NCI-H128 (cell line): ENCODE results near the gene COMMD6.
"Not testable (repeated sequence)": the region's sequence is repeated elsewhere in the genome, so short reads cannot be mapped to it uniquely, and the experiment has no call there.

Experiments used
- DNase-seq: peaks from one replicate; lab custom pipeline; 2025; ENCODE audit not compliant: unreplicated experiment; lab: John Stamatoyannopoulos, UW

Gene COMMD6

DNA sequence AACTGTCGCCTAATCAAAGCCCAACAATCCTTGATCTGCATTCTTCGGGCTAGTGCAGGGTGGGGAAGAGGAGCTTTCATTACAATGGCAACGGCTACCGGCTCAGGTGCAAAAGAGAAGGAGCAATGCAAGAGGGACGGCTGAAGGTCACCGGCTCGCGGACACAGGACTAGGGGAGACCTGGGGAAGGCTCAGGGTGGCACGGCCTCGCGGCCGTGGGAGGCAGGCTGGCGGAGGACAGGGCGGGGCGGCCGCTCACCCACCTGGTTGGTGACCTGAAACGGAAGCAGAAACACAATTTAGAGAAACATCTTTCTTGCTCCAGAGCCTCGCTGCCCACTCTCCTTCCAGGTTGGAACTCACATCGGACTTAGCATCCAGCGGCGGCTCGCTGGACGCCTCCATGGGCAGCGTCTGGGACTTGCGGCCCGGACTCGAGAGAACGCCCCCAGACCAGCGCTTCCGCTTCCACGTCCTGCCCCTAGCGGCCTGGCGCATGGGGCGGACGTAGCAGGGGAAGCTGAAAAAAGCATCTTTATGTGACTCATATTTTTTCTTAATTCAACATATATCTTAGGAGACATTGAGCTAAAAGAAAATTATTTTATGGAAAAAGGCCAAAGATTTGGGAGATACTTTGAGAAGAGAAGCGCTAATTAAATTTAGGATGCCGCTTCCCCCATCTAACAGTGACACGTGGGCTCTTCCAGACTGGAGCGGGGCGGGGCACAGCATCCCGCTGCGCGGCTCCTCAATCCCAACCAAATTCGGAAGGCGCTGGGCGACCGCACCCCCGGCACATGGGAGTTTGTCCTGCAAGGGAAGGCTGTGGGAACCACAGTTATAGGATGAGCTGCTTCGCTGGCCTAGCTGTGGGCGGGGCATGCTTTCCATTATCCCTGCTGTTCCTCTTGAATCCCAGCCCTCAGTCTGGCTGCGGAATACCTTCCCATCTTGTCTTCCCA lies at the start of gene COMMD6:
Gene COMMD6 (minus strand): TSS at position 441 of the 965 bp plus-strand sequence. CDS start 36 bp downstream, at position 405.
- DNase-seq, result peak; percentile 50

DNA sequence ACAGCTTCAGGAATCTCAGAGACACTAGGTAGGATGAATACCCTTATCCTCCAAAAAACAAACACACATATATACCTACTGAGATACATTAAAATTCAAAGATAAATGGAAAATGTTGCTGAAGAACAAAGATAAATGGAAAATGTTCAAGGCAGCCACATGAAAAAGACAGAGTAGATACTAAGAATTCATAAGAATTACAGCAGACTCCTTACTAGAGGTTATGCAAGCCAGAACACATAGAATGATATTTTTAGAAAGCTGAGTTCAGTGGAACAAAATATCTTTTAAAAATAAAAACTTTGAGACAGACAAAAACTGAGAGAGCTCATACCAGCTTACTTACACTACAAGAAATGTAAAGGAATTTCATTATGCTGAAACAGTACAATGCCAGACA lies 47.5 kb upstream of the COMMD6 start:
- DNase-seq, result no peak

GRCh38 chr13:75583091-75583490 lies 45.5 kb upstream of the COMMD6 start:
- DNase-seq, result no peak

DNA sequence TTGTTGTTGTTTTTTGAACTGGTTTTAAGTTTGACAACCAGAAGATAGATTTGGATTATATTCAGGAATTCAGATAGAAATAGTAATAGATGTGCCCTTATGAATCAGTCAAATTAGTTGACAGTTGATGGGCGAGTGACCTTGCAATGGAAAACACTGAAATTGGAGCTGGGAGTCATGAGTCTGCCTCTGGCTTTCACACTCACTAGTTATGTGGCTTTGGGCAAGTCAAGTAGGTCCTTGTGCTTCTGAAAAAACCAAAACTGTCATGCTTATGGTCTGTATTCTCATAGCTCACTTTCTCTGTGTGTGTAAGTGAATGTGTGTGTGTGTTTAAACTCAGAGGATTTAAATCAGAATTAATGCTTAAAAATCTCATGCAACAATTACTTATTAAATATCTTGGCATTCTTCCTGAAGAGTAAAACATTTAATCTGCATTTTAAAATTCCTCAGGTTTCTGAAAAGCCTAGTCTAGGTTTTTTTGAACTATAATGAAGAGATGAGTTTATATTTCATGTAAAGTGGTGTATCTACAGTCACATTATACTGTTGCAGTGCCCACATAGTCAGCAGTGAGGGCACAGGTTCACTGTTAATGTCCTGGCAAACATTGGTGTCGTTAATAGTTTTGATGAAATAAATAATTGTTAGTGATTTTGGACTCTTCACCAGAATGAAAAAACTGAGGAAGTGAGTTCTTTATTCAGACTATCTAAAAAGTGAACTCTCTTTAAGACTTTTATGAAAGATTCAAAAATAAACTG lies 44.4 kb upstream of the COMMD6 start:
- no peak for DNase-seq

DNA sequence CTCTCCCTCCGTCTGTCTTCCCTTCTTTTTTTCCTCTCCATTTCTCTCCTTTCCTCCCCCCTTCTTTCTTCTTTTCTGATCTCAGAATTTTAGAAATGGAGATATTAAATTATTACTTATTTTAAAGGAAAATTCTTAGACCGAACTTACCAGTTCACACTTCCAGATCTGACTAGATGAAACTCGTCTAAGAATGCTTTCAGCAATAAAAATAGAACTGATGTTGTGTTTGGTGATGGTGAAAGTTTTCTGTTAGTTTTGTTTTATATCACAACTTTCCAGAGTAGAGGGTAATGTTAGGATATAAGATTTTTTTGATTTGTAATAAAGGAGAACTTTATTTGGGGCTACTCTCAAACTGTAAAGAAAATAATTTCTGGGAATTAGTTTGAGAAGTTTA lies 41.9 kb upstream of the COMMD6 start:
- no peak for DNase-seq

- DNase-seq, result no peak
Measured at GRCh38 chr13:75569576-75569975, 31.9 kb upstream of the COMMD6 start.

- DNase-seq, result no peak
Measured at GRCh38 chr13:75566658-75567057, 29.0 kb upstream of the COMMD6 start.

DNA sequence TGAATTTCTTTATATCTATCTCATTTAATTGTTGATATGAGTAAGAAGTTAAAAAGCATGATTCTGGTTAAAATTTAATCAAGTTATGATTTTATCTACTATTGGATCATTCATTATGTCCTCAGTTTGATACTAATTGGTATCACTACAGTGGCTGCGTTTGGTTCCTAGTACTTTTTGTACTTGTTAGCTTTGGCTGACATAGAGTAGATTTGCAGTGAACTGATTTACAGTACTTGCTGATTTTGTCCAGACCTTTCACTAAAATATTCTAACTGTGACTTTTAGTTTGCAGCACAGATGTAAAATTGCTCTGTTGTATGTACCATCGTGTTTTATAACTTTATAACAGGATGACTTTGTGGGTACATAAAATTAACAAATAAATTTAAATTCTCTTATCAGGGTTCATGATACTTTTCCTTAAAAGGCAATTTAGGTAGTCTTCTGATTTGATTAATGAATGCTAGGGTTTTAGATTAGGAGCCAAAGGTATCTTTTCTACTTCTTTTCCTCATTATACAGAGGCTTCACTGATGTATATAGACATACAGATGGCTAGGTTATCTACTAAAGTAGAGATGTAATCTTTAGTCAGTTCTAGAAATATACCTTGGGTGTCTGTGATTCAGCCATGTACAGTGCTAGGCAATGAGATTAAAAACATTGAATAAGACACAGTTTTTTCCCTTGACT lies 20.7 kb upstream of the COMMD6 start:
- DNase-seq, result no peak

- no peak for DNase-seq
Measured at GRCh38 chr13:75556961-75557360, 19.3 kb upstream of the COMMD6 start.

GRCh38 chr13:75555836-75556235 lies 18.2 kb upstream of the COMMD6 start:
- DNase-seq, result no peak

DNA sequence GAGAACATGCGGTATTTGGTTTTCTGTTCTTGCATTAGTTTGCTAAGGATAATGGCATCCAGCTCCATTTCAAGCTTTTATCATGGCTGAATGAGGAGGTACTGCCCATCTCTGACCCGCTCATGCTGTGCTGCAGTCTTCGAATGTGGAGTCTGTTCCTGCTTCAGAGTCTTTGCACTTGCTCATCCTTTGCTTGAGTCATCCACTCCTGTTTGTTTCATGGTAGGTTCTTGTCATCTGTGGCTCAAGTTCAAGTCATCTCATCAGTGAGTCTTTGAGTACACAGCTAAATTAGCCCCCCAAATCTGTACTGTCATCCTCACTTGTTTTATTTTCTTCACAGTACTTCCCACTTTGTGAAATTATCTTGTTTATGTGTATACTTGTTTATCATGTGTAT lies 17.3 kb upstream of the COMMD6 start:
- no peak for DNase-seq

DNA sequence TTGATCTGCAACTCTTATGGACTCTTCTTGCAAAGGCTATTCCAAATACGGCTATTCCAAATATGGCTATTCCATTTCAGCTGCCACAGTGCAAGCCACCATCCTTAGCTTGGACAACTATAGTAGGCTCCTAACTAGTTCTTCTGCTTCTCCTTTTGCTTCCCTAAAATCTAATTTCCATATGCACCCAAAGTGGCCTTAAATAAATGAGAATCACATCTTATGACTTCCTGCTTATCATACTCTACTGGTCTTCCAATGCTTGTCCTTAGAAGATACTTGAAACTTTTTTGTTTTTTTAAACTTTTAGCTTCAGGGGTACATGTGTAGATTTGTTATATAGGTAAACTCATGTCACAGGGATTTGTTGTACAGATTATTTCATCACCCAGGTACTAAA lies 16.8 kb upstream of the COMMD6 start:
- no peak for DNase-seq

DNA sequence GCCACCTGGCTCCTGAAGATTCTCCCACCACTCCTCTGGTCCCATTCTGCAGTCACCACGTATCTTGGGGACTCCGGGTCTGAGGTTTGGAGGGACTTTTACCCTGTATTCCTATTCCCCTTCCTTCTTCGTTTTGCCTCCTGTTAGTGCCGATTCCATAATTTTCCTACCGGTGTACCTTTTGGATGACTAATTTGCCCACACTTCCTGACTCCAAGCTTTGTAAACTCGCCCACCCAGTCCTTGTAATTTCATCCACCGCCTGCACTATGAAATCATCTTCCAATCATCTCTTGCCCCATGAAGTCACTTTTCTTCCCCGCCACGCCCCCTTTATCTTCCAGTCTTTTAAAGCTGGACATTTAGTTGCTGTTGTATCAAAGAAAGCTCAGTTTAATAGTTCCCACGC lies 12.5 kb upstream of the COMMD6 start:
- peak; percentile 26 for DNase-seq

GRCh38 chr13:75549262-75550158 lies 11.9 kb upstream of the COMMD6 start, which contains the start of gene UCHL3:
UCHL3 (plus strand) TSS chr13:75549791; CDS start chr13:75549821, 30 bp downstream.
- DNase-seq, result peak; percentile 89

GRCh38 chr13:75547917-75548316 lies 10.3 kb upstream of the COMMD6 start:
- no peak for DNase-seq

DNA sequence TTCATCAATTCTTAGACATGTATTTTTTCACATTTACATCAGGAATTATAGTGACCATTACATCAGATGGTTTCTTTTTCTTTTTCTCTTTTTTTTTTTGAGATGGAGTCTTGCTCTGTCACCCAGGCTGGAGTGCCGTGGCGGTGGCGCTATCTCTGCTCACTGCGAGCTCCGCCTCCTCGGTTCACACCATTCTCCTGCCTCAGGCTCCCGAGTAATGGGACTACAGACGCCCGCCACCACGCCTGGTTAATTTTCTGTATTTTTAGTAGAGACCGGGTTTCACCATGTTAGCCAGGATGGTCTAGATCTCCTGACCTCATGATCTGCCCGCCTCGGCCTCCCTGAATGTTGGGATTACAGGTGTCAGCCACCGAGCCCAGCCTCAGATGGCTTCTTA lies 7.7 kb upstream of the COMMD6 start:
- not testable (repeated sequence) for DNase-seq

DNA sequence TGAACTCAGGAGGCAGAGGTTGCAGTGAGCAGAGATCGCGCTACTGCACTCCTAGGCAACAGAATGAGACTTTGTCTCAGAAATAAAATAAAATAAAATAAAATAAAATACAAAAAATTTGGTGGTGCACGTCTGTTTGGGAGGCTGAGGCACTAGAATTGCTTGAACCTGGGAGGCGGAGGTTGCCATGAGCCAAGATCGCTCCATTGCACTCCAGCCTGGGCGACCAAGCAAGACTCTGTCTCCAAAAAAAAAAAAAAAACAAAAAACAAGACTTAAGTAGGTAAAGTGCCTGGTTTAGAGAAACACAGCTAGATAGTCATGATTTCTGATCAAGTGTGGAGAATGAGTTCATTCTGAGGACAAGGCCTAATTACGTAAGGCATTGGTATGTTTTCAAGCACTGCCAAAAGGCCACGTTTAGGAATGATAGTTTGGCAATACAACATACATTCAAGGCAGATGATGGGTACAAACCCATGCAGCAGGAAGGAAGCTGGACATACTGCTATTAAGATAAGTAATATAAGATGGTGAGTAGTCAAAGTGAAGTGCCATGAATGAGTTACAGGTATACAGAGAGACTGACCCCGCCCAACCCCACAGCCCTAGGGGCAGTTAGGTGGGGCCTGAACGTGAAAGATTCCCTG lies 7.2 kb upstream of the COMMD6 start:
- DNase-seq, result no peak

DNA sequence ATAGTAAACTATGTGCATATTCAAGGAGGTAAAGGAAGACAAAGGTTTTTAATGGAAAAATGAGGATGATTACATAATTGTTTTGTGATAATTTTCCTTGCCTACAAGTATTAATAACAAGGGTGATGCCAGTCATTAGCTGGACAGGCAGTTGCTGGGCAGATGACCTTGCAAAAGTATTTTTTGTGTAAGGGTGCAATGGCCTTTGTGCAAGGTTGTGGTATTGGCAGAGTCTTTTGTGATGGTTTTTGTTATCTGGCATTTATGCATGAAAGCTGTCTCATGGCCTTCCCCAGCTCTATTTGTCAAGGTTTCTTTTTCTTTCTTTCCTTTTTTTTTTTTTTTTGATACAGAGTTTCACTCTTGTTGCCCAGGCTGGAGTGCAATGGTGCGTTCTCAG lies 4.3 kb upstream of the COMMD6 start:
- DNase-seq, result no peak

GRCh38 chr13:75541287-75541686 lies 3.6 kb upstream of the COMMD6 start:
- no peak for DNase-seq

GRCh38 chr13:75533861-75534260 lies 3.8 kb downstream of the COMMD6 start:
- DNase-seq, result no peak
